Measurements from ENCODE around the gene COL23A1.

COL23A1 gene

GRCh38 chr5:178290376-178290775, 299.8 kb downstream of the COL23A1 start:
- Histone ChIP-seq H3K4me1 (peaks cover 0 to 8% (median 0%) of the 10 kb centered on the region in 4 donors), H3K27ac (no peak overlapping the region), H3K36me3 (no peaks in the 10 kb centered on the region), H3K4me3 (no peak overlapping the region), H3K27me3 (peaks cover 0 to 46% of the 10 kb centered on the region in 2 donors), H3K9me3 (no peaks in the 10 kb centered on the region)
- intact Hi-C loops (cut with DNase I; ENCODE audit: low total_unique reads), result loop anchor here (10.0 kb wide), 1 partner anchor 784 kb away; no protein-coding TSS in a partner anchor
- TF ChIP-seq, protein P1, sequence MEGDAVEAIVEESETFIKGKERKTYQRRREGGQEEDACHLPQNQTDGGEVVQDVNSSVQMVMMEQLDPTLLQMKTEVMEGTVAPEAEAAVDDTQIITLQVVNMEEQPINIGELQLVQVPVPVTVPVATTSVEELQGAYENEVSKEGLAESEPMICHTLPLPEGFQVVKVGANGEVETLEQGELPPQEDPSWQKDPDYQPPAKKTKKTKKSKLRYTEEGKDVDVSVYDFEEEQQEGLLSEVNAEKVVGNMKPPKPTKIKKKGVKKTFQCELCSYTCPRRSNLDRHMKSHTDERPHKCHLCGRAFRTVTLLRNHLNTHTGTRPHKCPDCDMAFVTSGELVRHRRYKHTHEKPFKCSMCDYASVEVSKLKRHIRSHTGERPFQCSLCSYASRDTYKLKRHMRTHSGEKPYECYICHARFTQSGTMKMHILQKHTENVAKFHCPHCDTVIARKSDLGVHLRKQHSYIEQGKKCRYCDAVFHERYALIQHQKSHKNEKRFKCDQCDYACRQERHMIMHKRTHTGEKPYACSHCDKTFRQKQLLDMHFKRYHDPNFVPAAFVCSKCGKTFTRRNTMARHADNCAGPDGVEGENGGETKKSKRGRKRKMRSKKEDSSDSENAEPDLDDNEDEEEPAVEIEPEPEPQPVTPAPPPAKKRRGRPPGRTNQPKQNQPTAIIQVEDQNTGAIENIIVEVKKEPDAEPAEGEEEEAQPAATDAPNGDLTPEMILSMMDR (IDR thresholded peaks at IDR 0.05), result no peak
- no peak for DNase-seq

DNA sequence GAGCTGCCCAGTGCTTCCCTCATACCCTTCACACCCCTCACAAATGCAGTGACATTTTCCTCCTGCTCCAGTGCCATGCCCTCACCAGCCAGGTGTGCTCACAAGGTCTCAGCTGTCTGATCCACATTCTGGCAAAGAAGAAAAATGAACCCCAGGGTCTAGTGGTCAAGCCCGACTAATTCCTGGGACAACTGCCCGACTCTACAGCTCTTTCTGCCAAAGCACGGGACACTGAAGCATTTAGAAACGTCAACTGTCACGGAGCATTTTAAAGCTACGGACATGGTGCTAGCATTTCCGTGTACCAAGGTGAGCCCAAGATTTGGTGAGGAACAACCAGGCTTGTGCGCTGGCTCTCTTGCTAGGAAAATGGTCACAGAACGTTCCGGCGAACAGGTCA, 300.8 kb downstream of the COL23A1 start:
- H3K27me3 ChIP-seq, result peaks cover 0 to 46% of the 10 kb centered on the region in 2 donors
- no peaks in the 10 kb centered on the region for H3K36me3 ChIP-seq
- intact Hi-C loops (cut with DNase I; ENCODE audit: low total_unique reads), result no loop called here
- H3K4me1 ChIP-seq, result peaks cover 0 to 8% (median 0%) of the 10 kb centered on the region in 4 donors
- DNase-seq, result no peak
- TF ChIP-seq, protein P1 (IDR thresholded peaks at IDR 0.05), result no peak
- H3K4me3 ChIP-seq, result no peak overlapping the region
- H3K27ac ChIP-seq, result no peak overlapping the region
- no peaks in the 10 kb centered on the region for H3K9me3 ChIP-seq

- peak in 1 of 2 donors; percentile 7 for DNase-seq
- TF ChIP-seq, protein P1 (IDR thresholded peaks at IDR 0.05), result no peak
- Histone ChIP-seq H3K27me3 (peaks cover 0 to 46% of the 10 kb centered on the region in 2 donors), H3K27ac (no peak overlapping the region), H3K4me1 (peaks cover 0 to 8% (median 0%) of the 10 kb centered on the region in 4 donors), H3K36me3 (no peaks in the 10 kb centered on the region), H3K9me3 (peaks cover 0 to 7% (median 6%) of the 10 kb centered on the region in 3 donors), H3K4me3 (no peak overlapping the region)
- intact Hi-C loops (cut with DNase I; ENCODE audit: low total_unique reads), result no loop called here
Observed at GRCh38 chr5:178288401-178289368, 301.5 kb downstream of the COL23A1 start.

- intact Hi-C loops (cut with DNase I; ENCODE audit: low total_unique reads), result no loop called here
- TF ChIP-seq, protein P1 (IDR thresholded peaks at IDR 0.05), result no peak
Observed at GRCh38 chr5:178287791-178288105, 302.4 kb downstream of the COL23A1 start.

DNA sequence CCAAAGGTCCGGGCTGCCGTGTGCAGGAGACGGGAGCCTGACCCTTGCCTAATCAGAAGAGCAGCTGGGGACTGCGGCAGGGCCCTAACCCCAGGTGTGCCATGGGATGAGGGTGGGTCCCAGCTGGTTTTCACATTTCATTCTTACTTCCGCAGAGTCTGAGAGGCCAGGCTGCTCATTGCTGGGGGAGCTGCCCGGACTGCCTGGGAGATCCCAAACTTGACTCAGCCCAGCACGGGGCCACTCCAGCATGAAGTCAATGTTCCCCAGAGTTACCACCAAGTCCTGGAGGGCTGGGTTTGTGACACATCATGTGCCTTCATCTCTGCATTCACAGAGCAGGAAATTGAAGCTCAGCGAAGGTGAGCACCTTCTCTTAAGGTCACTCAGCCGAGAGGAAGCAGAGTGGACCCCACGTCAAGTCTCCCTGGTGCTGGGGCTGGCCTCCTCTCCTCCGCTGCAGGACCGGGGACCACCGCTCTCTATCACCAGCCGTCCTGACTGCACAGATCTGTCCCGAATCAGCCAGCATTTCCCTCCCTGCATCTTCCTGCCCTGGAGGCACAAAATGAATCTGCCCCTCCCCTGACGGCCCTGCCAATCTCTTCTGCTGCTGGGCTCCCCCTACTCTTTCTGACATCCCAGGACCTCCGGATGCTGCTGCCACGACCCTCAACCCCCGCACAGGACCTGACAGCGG, 303.0 kb downstream of the COL23A1 start:
- no peak overlapping the region for H3K4me3 ChIP-seq
- peaks cover 0 to 42% of the 10 kb centered on the region in 2 donors for H3K27me3 ChIP-seq
- H3K36me3 ChIP-seq, result no peaks in the 10 kb centered on the region
- TF ChIP-seq, protein P1 (IDR thresholded peaks at IDR 0.05), result no peak
- intact Hi-C loops (cut with DNase I; ENCODE audit: low total_unique reads), result no loop called here
- DNase-seq, result no peak
- H3K9me3 ChIP-seq, result peaks cover 0 to 9% (median 6%) of the 10 kb centered on the region in 3 donors
- H3K27ac ChIP-seq, result no peak overlapping the region
- peaks cover 0 to 8% (median 0%) of the 10 kb centered on the region in 4 donors for H3K4me1 ChIP-seq

More at GRCh38 chr5:178287791-178288105, 302.4 kb downstream of the COL23A1 start:
- Histone ChIP-seq H3K36me3 (no peaks in the 10 kb centered on the region), H3K4me1 (peaks cover 0 to 8% (median 0%) of the 10 kb centered on the region in 4 donors), H3K4me3 (no peak overlapping the region), H3K27ac (no peak overlapping the region), H3K27me3 (peaks cover 0 to 46% of the 10 kb centered on the region in 2 donors), H3K9me3 (peaks cover 0 to 9% (median 6%) of the 10 kb centered on the region in 3 donors)
- peak in 1 of 2 donors; percentile 11 for DNase-seq

Data from tibial artery (tissue), 4 donors.